ENCODE measurements around the gene BTBD16.

The BTBD16 gene

GRCh38 chr10:122288917-122289316 lies 17.8 kb downstream of the BTBD16 start:
- DNase-seq (ENCODE audit: insufficient read length, low spot score), result no peak
- FAIRE-seq, result no peak
- TF ChIP-seq CTCF (IDR thresholded peaks at IDR 0.05; ENCODE audit: insufficient read depth, missing control alignments), result no peak

DNA sequence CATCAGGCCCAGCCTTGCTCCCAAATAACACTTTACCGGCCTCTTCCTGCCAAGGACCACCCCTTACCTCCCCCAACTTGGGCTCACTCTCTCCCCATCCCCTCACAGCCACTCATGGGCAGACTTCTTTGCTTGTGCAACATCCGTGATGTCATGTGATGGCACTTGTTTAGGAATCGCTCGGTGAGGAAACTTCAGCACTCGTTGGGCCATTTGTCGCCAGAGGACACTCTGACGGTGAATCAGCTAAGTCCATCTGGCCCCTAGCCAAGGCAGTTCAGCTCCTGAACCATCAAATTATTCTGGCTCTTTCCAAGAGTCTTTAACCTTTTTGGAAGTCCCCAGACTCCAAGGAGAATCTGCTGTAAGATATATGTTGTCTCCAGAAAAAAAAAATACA lies 19.2 kb downstream of the BTBD16 start:
- FAIRE-seq, result no peak
- no peak for TF ChIP-seq CTCF (IDR thresholded peaks at IDR 0.05; ENCODE audit: insufficient read depth, missing control alignments)
- DNase-seq (ENCODE audit: insufficient read length, low spot score), result no peak

- TF ChIP-seq CTCF (IDR thresholded peaks at IDR 0.05; ENCODE audit: insufficient read depth, missing control alignments), result no peak
- FAIRE-seq (no peak), DNase-seq (ENCODE audit: insufficient read length, low spot score) (no peak)
Observed at GRCh38 chr10:122290833-122291532, 19.9 kb downstream of the BTBD16 start.

GRCh38 chr10:122291739-122292138 lies 20.6 kb downstream of the BTBD16 start:
- no peak for FAIRE-seq
- no peak for DNase-seq (ENCODE audit: insufficient read length, low spot score)
- no peak for TF ChIP-seq CTCF (IDR thresholded peaks at IDR 0.05; ENCODE audit: insufficient read depth, missing control alignments)

DNA sequence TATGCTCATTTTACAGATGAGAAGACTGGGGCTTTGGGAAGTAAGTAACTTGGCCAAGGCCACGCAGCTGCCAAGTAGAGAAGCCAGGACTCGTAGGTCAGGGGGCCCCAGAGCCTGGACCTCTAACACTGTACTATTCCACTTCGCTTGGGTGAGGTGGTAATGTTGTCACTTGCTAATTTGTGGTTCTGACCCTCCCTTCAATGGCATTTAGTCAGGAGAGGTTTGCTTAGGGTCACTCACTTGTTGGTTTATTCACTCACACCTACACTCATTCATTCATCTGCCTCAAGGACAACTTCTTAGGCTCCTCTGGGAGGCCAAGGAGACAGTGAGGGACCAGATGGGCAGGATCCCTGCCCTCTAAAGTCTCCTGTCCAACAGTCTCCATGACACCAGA lies 21.3 kb downstream of the BTBD16 start:
- TF ChIP-seq CTCF (IDR thresholded peaks at IDR 0.05; ENCODE audit: insufficient read depth, missing control alignments), result no peak
- DNase-seq (ENCODE audit: insufficient read length, low spot score) (no peak), FAIRE-seq (no peak)

DNA sequence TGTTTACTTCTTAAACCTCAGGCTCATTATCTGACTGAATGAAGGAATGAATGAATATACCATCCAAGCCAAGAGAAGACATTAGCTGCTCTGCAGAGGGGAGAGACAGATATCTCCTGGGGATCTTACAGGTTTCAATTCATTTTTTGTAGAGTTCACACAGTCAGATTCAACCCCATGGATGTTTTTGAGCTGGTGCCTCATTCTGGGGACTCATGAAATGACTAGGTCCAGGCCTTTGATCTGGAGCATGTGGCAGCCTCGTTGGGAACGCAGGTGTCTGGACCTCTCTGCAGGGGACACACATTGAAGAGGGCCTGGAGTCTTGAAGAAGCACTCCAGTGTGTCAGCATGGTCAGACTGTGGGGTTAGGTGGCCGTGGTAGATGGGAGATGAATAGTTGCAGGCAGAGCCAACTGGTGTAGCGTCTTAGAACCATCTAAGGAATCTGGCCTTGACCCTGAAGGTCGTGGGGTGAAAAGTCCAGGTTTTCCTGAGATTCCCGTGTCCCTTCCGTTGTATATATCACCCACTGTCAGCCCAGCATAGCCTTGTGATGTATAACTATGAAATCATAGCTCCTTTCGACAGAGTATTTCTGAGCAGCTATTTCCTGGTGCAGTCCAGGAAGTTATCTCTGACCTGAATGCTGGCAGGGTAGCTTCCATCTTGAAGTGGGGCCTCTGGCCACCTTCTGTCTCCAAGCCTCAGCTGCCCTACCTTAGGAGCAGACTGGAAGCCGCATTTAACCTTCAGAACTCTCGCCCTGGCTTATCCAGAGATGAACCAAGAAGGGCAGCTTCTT lies 22.3 kb downstream of the BTBD16 start:
- FAIRE-seq (no peak), DNase-seq (ENCODE audit: insufficient read length, low spot score) (no peak)

More for the DNA sequence above, 22.3 kb downstream of the BTBD16 start:
- TF ChIP-seq CTCF (IDR thresholded peaks at IDR 0.05; ENCODE audit: insufficient read depth, missing control alignments), result no peak

Measured in D721Med (cell line).